Superior temporal gyrus (tissue), 1 donor: ENCODE results near the gene CSF1R.
A peak's percentile ranks its signal among the peaks of the same experiment; 100 is the strongest.

ENCODE experiments used
- DNase-seq: peaks from one replicate; pipeline ENCODE4 v3.0.0-alpha.2; 2016; ENCODE audit errors: extremely low spot score

CSF1R gene

GRCh38 chr5:150024346-150024984 is 61.9 kb downstream of the CSF1R start:
- DNase-seq = peak; percentile 39

GRCh38 chr5:150023136-150023535 is 63.2 kb downstream of the CSF1R start:
- DNase-seq = no peak

GRCh38 chr5:150022681-150023080 is 63.7 kb downstream of the CSF1R start:
- DNase-seq = no peak

- DNase-seq = peak; percentile 29
Observed at GRCh38 chr5:150022158-150022531, 64.2 kb downstream of the CSF1R start.

GRCh38 chr5:150021491-150022157 is 64.7 kb downstream of the CSF1R start:
- DNase-seq = peak; percentile 24

- no peak for DNase-seq
Observed at GRCh38 chr5:150020249-150020648, 66.1 kb downstream of the CSF1R start.

GRCh38 chr5:150017226-150018005 is 68.9 kb downstream of the CSF1R start:
- DNase-seq = no peak

GRCh38 chr5:150016537-150016936 is 69.8 kb downstream of the CSF1R start:
- no peak for DNase-seq

- no peak for DNase-seq
Observed at GRCh38 chr5:150015415-150015814, 70.9 kb downstream of the CSF1R start.

- no peak for DNase-seq
Observed at GRCh38 chr5:150014456-150014855, 71.9 kb downstream of the CSF1R start.

- no peak for DNase-seq
Observed at GRCh38 chr5:150013931-150014330, 72.4 kb downstream of the CSF1R start.

GRCh38 chr5:150009671-150010387 is 76.5 kb downstream of the CSF1R start:
- no peak for DNase-seq

- DNase-seq = no peak
Observed at GRCh38 chr5:150007050-150007449, 79.3 kb downstream of the CSF1R start.

GRCh38 chr5:150006318-150006717 is 80.0 kb downstream of the CSF1R start:
- no peak for DNase-seq
